Measurements from ENCODE around the gene C11orf24. TPM values are rescaled to one million over a fixed set of nuclear protein-coding genes. Genes with fewer than 3 reads are reported as not detected.
A peak's percentile ranks its signal among the peaks of the same experiment; 100 is the strongest.

The C11orf24 gene
- total and polyA plus RNA-seq, 9 of the 15 experiments (the other 6 are each of a cell fraction or from before 2014, with no cell fraction given), result 2.0 to 65.2 (median 32.5) TPM

- TF ChIP-seq AFF4 (CRISPR knock-in tag; IDR thresholded peaks at IDR 0.05) (peak; percentile 47), ZNF592 (IDR thresholded peaks at IDR 0.05) (peak; percentile 92), ETV5 (CRISPR knock-in tag; IDR thresholded peaks at IDR 0.05; ENCODE audit: low read depth) (peak; percentile 76), NFYB (IDR thresholded peaks at IDR 0.05; ENCODE audit: extremely low read depth, insufficient read length) (no peak), NEUROD1 (IDR thresholded peaks at IDR 0.05; ENCODE audit: borderline replicate concordance, low read depth, low read length, partially characterized antibody) (peak; percentile 84), ZNF197 (CRISPR knock-in tag; IDR thresholded peaks at IDR 0.05; ENCODE audit: low read depth) (peak; percentile 97), TEAD1 (CRISPR knock-in tag; IDR thresholded peaks at IDR 0.05) (0 out of 4 replicates have a peak, but pooled peaks of 1 of the 2 experiments have one; percentile 6), ZBTB49 (CRISPR knock-in tag; IDR thresholded peaks at IDR 0.05; ENCODE audit: borderline replicate concordance) (no peak), HSF4 (CRISPR knock-in tag; IDR thresholded peaks at IDR 0.05; ENCODE audit: borderline replicate concordance) (peak; percentile 71; the same call in 1 of the 2 replicates), ARID3B (CRISPR knock-in tag; IDR thresholded peaks at IDR 0.05; ENCODE audit: borderline replicate concordance) (peak; percentile 37; the same call in 1 of the 2 replicates), TAF1 (IDR thresholded peaks at IDR 0.05; ENCODE audit: control insufficient read depth, extremely low read depth, insufficient read depth, low read length, severe bottlenecking) (no peak), ZBTB17 (CRISPR knock-in tag; IDR thresholded peaks at IDR 0.05) (peak; percentile 74; the same call in 1 of the 2 replicates)
These were observed 4.6 kb downstream of the C11orf24 start (continued) for GRCh38 chr11:68266936-68267880.
